AG10803 (cell line): ENCODE measurements around the gene LPP.

Experiments
- DNase-seq: peaks from one replicate; pipeline ENCODE4 v3.0.0; 2010; ENCODE audit warnings: low read depth
- H3K4me3 ChIP-seq: 2 replicates; pipeline ENCODE4 v1.5.1; 2011; ENCODE audit warnings: mild to moderate bottlenecking, low read length, control low read depth
- CTCF ChIP-seq: conservative IDR thresholded peaks from 2 replicates; pipeline ENCODE4 v1.5.1; 2011; ENCODE audit warnings: mild to moderate bottlenecking, low read length, control low read depth, inconsistent platforms

LPP gene

GRCh38 chr3:188834349-188834748 lies 680.4 kb downstream of the LPP start:
- DNase-seq = no peak
- no peak for TF ChIP-seq CTCF
- no peak overlapping the region for H3K4me3 ChIP-seq

- TF ChIP-seq CTCF = no peak
- H3K4me3 ChIP-seq = no peak overlapping the region
- no peak for DNase-seq
Observed at GRCh38 chr3:188839187-188839695, 685.3 kb downstream of the LPP start.

- no peak overlapping the region for H3K4me3 ChIP-seq
- no peak for TF ChIP-seq CTCF
- DNase-seq = no peak
Observed at GRCh38 chr3:188840290-188840689, 686.3 kb downstream of the LPP start.

GRCh38 chr3:188841906-188842305 lies 687.9 kb downstream of the LPP start:
- TF ChIP-seq CTCF = no peak
- DNase-seq = no peak
- no peak overlapping the region for H3K4me3 ChIP-seq

DNA sequence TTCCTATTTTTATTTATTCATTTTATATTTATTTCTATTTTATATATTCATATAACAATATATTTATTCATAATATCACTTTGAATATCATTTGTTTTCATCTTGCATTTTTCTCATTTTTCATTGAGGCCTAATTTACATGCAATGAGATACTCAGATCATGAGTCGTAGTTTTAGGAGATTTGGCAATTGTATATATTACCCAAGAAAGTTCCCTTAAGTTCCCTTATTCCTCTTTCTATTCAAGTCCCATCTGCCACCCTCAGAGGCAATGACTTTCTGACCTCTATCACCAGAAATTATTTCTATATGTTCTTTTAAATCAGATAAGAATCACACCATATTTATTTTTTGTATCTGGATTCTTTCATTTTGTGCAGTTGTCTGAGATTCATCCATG lies 688.7 kb downstream of the LPP start:
- no peak for TF ChIP-seq CTCF
- DNase-seq = peak; percentile 75
- H3K4me3 ChIP-seq = no peak overlapping the region

GRCh38 chr3:188844096-188844495 lies 690.1 kb downstream of the LPP start:
- TF ChIP-seq CTCF = no peak
- H3K4me3 ChIP-seq = no peak overlapping the region
- DNase-seq = no peak

DNA sequence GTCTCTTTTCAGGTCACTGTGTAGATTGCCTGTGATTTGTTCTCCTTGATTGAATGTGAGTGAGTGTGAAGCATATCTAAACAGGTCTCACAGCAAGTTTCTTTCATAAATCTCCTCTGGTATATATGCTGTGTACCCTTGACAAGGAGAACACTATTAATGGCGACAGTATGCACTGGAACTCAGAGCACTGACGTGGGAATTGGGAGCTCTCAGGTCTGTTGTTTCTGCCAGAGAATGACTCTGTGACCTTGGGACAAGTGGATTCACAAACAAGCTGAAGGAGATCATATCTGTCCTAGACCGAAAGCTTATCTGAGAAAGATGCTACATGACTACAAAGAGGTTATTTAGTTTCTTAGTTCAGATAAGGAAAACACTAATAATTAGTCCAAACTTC lies 691.6 kb downstream of the LPP start:
- no peak for DNase-seq
- H3K4me3 ChIP-seq = no peak overlapping the region
- no peak for TF ChIP-seq CTCF
